ENCODE results near the gene C2CD2. TPM values are rescaled to one million over a fixed set of nuclear protein-coding genes. Genes with fewer than 3 reads are reported as not detected.

Gene C2CD2
- total and polyA plus RNA-seq, 2 of the 8 experiments (the other 6 are each of a cell fraction or from before 2014, with no cell fraction given): 10.4 to 13.0 TPM

DNA sequence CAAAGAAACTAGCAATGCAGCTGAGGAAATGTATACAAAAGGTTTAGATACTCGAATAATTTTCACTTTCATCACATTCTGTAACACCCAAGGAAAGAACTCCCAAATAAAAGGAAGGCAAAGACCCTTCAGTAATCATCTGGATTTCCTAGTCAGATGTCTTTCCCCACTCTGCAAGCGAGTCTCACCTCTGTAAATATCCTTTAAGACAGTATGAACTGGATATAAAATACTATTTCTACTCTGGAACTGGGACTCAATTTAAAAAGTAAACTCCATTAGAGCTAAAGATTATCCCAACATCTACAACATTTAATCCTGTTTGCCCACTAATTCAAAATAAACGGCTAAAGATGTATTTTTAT lies 27.0 kb downstream of the C2CD2 start:
- Histone ChIP-seq H3K18ac (ENCODE audit: extremely low read depth, low read length) (peak overlapping the region; percentile 24; the same call in 1 of the 2 replicates), H2BK20ac (ENCODE audit: low read length) (no peak overlapping the region), H3K79me2 (ENCODE audit: control insufficient read depth in 1 of 2, insufficient read depth in 2 of 2, low read length in 2 of 2) (no peaks in the 10 kb centered on the region), H4K91ac (replicated peaks; ENCODE audit: insufficient read length, low read length) (no peak overlapping the region), H3K4ac (replicated peaks; ENCODE audit: insufficient read length, low read depth, low read length) (no peak overlapping the region), H3K9me3 (ENCODE audit: insufficient read depth in 2 of 2, low read depth in 1 of 2, low read length in 1 of 2) (no peaks in the 10 kb centered on the region), H3K23ac (ENCODE audit: insufficient read length) (no peak overlapping the region), H2BK120ac (replicated peaks; ENCODE audit: low read depth, low read length) (no peak overlapping the region), H3K4me3 (ENCODE audit: extremely low read depth in 1 of 4, insufficient read depth in 2 of 4, low read depth in 3 of 4, low read length in 4 of 4) (peak overlapping the region in 1 of 4 experiments; percentile 17; a peak in 1 of 8 replicates), H3K23me2 (ENCODE audit: low read depth, low read length) (no peaks in the 10 kb centered on the region), H2BK12ac (ENCODE audit: low read depth, low read length) (no peak overlapping the region), H4K8ac (ENCODE audit: extremely low read depth, insufficient read depth, low read length) (no peak overlapping the region), H3K27ac (ENCODE audit: low read depth, low read length) (peak overlapping the region; percentile 25; the same call in 1 of the 2 replicates), H3K4me2 (ENCODE audit: insufficient read depth in 1 of 2, low read depth in 2 of 2, low read length in 2 of 2) (peak overlapping the region; percentile 38 to 42; a peak in 3 of 4 replicates), H3K14ac (ENCODE audit: insufficient read length) (no peak overlapping the region), H3K79me1 (ENCODE audit: low read depth, low read length) (no peaks in the 10 kb centered on the region; the same call in 1 of the 2 replicates), H2AK5ac (ENCODE audit: low read depth, low read length) (0 out of 2 replicates have a peak overlapping the region, but pooled peaks have one; percentile 53), H3K36me3 (ENCODE audit: control insufficient read depth in 2 of 4, insufficient read depth in 4 of 4, low read length in 3 of 4) (no peaks in the 10 kb centered on the region), H4K20me1 (replicated peaks in 1 of 2; ENCODE audit: control insufficient read depth in 1 of 2, insufficient read depth in 2 of 2, low read length in 2 of 2) (no peaks in the 10 kb centered on the region), H2BK15ac (ENCODE audit: low read length) (no peak overlapping the region), H4K5ac (ENCODE audit: insufficient read length, low read depth, low read length) (no peak overlapping the region), H3K9ac (replicated peaks in 1 of 4; ENCODE audit: extremely low read depth in 1 of 4, low read depth in 3 of 4, low read length in 3 of 4) (no peak overlapping the region), H3K56ac (replicated peaks; ENCODE audit: insufficient read length, low read depth, low read length) (no peak overlapping the region), H2BK5ac (ENCODE audit: low read depth, low read length) (no peak overlapping the region), H3K27me3 (replicated peaks in 1 of 4; ENCODE audit: control insufficient read depth in 3 of 4, extremely low read depth in 1 of 4, insufficient read depth in 3 of 4, low read length in 3 of 4) (no peaks in the 10 kb centered on the region), H2AFZ (ENCODE audit: low read length) (no peak overlapping the region), H3K4me1 (replicated peaks in 1 of 4; ENCODE audit: control insufficient read depth in 3 of 4, insufficient read depth in 4 of 4, low read length in 3 of 4) (peaks cover 4 to 16% (median 9%) of the 10 kb centered on the region in 4 experiments)
- 64% methylated on average over 3 of the region's 3 CpGs; no CpG with 5 or more reads in 1 of the 2 experiments for WGBS, 2 experiments (ENCODE audit: extremely low coverage in 1 of 2, insufficient coverage in 1 of 2, insufficient read length in 1 of 2, insufficient replicate concordance in 2 of 2, low coverage in 1 of 2, low lambda C conversion rate in 2 of 2, missing lambda C conversion rate in 1 of 2)
- CTCF ChIA-PET (ENCODE audit: partially characterized antibody): interaction anchor here (0.8 kb wide), 1 partner anchor 24 kb away, joined by 3 read pairs; no protein-coding TSS in a partner anchor
- POLR2A ChIA-PET (ENCODE audit: partially characterized antibody): interaction anchor here (0.6 kb wide), 1 partner anchor 31 kb away, joined by 3 read pairs; no protein-coding TSS in a partner anchor
- FAIRE-seq: no peak
- no peak for DNase-seq (ENCODE audit: low read depth in 1 of 2, low spot score in 2 of 2)
- no peak for TF ChIP-seq BCL11A (IDR thresholded peaks at IDR 0.05; ENCODE audit: low read depth in 2 of 2, low read length in 2 of 2)
